Epithelial cell of esophagus (primary cell): ENCODE results near the gene DGCR2.

ENCODE experiments used
- DNase-seq: peaks from one replicate; pipeline ENCODE4 v3.0.0; 2010; ENCODE audit warnings: low read depth
- H3K4me3 ChIP-seq: 2 replicates; pipeline ENCODE4 v1.5.1; 2011; ENCODE audit warnings: mild to moderate bottlenecking, low read length, control low read depth
- TF ChIP-seq, protein P1 (sequence below): IDR thresholded peaks from 2 replicates; pipeline ENCODE4 v1.5.1; 2011; ENCODE audit warnings: low read depth, mild to moderate bottlenecking, low read length, control low read depth, inconsistent platforms; ENCODE audit not compliant: insufficient read depth; ENCODE audit errors: missing control alignments

Gene DGCR2

GRCh38 chr22:19120829-19121630 lies 1.2 kb downstream of the DGCR2 start:
- peak overlapping the region; percentile 86 for H3K4me3 ChIP-seq
- TF ChIP-seq, protein P1, sequence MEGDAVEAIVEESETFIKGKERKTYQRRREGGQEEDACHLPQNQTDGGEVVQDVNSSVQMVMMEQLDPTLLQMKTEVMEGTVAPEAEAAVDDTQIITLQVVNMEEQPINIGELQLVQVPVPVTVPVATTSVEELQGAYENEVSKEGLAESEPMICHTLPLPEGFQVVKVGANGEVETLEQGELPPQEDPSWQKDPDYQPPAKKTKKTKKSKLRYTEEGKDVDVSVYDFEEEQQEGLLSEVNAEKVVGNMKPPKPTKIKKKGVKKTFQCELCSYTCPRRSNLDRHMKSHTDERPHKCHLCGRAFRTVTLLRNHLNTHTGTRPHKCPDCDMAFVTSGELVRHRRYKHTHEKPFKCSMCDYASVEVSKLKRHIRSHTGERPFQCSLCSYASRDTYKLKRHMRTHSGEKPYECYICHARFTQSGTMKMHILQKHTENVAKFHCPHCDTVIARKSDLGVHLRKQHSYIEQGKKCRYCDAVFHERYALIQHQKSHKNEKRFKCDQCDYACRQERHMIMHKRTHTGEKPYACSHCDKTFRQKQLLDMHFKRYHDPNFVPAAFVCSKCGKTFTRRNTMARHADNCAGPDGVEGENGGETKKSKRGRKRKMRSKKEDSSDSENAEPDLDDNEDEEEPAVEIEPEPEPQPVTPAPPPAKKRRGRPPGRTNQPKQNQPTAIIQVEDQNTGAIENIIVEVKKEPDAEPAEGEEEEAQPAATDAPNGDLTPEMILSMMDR = no peak
- peak; percentile 83 for DNase-seq

DNA sequence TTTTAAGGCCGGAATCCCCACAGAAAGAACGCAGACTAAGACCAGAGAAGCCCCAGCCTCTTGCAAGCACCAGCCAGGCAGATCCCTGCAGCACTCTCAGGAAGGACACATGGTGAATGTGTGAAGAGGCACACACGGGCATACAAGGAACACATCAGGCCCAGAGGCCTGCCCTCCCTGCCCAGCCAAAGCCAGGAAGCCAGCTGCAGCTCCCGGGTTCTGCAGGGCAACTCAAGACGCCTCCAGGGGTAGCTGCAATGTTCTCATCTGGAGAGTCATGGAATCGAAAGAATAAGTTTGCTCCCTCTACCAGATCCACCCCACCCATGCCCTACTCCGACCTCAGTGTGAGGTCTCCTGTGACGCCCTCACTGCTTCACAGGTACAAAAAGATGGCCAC lies 2.3 kb downstream of the DGCR2 start:
- DNase-seq = no peak
- no peak overlapping the region for H3K4me3 ChIP-seq
- TF ChIP-seq, protein P1 = no peak

- no peak for DNase-seq
- no peak overlapping the region for H3K4me3 ChIP-seq
- TF ChIP-seq, protein P1 = no peak
Measured at GRCh38 chr22:19118329-19118880, 3.8 kb downstream of the DGCR2 start.

GRCh38 chr22:19117111-19117512 lies 5.1 kb downstream of the DGCR2 start:
- H3K4me3 ChIP-seq = no peak overlapping the region
- TF ChIP-seq, protein P1 = no peak
- DNase-seq = no peak

DNA sequence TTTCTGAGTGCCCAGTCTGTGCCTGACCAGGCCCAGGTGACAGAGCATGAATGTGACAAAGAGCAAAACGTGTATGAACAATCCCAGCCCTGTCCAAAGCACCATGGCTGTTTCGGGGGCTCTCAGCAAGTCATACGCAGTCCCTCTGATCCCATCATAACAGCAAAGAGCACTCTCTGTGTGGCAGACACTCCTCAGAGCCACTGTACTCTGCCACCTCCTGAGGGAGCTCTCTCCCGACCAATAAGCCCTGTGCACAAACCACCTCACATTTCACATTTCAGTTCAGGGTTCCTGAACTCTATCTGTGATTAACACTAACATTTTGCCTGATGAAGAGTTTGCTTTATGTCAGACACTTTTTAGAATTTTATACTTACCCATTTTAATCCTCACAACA lies 6.6 kb downstream of the DGCR2 start:
- no peak overlapping the region for H3K4me3 ChIP-seq
- DNase-seq = peak; percentile 27
- TF ChIP-seq, protein P1 = peak; percentile 45

DNA sequence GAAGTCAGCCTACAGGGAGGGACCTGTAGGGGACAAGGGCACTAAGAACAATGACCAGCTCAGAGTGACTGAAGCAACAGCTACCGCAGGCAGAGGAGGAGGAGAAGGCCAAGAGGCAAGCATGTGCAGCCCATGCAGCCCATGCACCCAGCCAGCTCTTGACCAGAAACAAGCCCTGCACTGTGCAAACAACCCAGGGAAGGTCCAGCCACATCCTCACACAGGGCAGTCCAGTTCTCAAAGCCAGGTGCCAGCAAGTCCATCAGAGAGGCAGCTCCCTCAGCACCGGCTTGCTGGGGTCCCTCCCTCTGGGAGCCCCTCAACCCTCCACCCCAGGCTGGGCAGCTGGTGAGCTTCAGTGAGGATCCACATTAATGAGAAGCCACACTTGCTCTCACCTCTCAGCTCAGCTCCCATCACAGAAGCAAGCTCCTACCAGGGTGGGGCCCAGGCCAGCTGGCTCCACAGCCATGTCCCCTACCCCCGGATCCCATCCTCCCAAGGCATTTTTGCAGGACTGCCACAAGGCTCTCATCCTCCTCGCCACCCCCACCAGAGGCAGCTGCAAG lies 7.1 kb downstream of the DGCR2 start:
- no peak for DNase-seq
- TF ChIP-seq, protein P1 = no peak
- no peak overlapping the region for H3K4me3 ChIP-seq
